Inflammatory macrophage (primary cell): ENCODE data around the gene TRIOBP.

Experiments used
- DNase-seq, 2 donors: peaks; one replicate each; pipeline ENCODE4 v3.0.0-alpha.2; 2020 to 2022

TRIOBP gene

DNA sequence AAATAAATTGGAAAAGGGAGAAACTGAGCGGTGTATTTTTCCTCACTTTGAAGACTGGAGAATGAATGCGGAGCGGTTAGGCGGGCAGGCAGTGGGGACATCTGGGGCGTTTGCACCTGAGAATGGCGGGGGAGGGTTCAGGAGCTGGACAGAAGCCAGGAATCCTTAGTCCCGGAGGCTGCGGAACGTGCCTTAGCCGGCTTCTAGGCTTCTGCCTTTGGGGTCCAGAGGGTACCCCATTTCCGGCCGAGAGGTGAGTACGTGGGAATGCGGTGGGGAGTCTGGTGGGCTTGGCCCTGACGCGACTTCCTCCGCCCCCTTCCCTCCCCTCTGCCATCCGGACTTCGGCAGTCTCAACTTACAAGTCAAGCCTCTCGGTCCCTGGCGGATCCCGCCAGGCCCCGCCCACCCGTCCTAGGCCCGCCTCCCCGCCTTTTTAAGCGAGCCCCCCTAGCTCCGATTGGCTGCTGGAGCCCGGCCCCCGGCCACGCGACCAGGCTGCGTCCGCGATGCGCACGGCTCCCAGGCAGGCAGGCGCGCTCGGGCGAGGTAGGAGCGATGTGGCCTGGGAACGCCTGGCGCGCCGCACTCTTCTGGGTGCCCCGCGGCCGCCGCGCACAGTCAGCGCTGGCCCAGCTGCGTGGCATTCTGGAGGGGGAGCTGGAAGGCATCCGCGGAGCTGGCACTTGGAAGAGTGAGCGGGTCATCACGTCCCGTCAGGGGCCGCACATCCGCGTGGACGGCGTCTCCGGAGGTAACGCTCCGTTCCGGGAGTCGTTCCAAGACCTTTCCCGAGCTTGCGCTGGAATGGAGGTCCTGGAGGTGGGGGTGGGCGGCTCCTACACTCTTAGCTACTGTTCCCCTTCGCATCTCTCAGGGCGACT is 110.8 kb downstream of the TRIOBP start, which contains the start of gene GCAT:
Gene GCAT, plus strand, starts transcription at position 525 of the 884 bp plus-strand sequence. Its CDS starts 34 bp downstream, at position 559.
- peak; percentile 91 to 94 for DNase-seq

DNA sequence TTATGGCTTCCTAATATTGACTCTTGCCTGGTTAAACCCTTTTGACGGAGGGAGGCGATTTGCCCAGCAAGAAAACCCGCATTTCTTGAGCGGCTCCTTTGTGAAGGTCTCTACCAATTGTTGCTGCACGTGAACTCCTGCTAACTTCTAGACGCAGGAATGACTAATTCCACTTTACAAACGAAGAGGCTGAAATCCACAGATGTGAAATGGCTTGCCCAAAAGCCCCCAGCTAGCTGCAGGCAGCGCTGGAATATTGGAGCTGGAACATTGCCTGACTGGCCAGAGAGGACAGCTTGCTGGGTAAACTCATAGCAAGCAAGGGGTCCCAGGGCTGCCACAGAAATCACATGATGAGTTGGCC is 111.4 kb downstream of the TRIOBP start:
- no peak for DNase-seq

DNA sequence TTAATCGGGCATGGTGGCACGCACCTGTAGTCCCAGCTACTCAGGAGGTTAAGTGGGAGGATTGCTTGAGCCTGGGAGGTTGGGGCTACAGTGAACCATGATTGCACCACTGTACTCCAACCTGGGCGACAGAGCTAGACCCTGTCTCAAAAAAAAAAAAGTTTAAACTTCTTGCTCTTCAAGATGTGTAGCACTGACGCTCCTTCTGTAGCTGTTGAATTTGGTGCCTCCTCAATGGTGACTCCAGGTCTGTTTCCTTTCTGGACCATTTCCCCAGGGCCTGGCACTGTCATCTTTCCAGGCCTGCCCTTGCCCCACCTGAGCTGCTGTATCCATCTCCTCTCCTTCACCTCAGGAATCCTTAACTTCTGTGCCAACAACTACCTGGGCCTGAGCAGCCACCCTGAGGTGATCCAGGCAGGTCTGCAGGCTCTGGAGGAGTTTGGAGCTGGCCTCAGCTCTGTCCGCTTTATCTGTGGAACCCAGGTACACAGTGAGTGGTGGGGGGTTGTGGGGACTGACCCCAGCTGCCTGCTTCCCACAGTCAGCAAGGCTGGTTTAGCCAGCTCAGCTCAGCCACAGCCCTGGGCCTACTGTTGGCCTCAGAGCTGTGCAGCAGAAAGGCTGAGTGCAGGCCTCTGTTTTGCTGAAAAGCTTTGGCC is 113.0 kb downstream of the TRIOBP start:
- DNase-seq = no peak

DNA sequence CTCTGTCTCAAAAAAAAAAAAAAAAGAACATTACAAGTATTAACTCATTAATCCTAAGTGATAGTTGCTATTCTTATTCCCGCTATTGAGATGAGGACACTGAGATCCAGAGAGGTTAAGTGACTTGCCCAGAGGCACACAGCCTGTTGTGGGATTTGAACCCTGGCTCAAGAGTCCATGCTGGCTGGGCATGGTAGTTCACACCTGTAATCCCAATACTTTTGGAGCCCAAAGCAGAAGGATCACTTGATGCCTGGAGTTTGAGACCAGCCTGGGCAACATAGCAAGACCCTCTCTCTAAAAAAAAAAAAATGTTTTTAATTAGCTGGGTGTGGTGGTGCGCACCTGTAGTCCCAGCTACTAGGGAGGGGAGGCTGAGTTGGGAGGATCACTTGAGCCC is 115.0 kb downstream of the TRIOBP start:
- no peak for DNase-seq

DNA sequence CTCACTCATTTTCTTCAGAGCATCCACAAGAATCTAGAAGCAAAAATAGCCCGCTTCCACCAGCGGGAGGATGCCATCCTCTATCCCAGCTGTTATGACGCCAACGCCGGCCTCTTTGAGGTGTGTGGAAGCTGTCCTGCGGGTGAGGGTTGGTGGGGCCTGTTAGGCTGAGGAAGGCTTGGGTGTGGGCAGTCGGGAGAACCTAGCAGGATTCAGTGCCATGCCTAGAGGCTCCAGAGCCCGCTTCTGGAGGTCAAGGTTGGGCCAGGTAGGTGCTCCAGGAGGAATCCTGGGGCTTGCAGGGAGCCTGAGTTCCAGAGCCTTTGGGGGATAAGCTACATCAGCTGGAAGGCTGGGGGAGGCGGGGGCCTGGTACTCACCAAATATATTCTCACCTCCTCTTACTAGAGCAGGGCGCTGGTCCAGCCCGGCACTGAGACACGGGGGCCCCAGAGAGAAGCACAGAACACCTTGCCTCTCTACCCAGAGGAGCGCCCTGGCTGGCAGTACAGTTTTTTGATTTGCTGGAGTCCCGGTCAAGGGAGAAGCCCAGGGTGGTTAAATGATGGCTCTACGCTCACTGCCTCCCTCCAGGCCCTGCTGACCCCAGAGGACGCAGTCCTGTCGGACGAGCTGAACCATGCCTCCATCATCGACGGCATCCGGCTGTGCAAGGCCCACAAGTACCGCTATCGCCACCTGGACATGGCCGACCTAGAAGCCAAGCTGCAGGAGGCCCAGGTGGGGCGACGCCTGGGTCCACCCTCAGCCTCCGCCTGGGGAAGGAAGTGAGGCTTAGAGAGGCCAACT is 116.2 kb downstream of the TRIOBP start:
- DNase-seq = no peak

DNA sequence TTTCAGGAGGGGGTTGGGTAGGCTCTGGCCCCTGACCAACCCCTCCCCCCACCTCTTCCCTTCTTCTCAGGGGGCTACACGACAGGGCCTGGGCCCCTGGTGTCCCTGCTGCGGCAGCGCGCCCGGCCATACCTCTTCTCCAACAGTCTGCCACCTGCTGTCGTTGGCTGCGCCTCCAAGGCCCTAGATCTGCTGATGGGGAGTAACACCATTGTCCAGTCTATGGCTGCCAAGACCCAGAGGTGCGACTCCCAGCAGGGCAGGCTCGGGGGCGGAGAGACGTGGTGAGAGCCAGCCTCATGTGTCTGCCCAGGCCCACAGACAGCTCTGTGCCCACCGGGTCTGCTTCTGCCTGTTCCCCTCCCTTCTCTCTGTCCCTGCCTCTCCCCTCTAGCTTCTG is 118.7 kb downstream of the TRIOBP start:
- DNase-seq = no peak

DNA sequence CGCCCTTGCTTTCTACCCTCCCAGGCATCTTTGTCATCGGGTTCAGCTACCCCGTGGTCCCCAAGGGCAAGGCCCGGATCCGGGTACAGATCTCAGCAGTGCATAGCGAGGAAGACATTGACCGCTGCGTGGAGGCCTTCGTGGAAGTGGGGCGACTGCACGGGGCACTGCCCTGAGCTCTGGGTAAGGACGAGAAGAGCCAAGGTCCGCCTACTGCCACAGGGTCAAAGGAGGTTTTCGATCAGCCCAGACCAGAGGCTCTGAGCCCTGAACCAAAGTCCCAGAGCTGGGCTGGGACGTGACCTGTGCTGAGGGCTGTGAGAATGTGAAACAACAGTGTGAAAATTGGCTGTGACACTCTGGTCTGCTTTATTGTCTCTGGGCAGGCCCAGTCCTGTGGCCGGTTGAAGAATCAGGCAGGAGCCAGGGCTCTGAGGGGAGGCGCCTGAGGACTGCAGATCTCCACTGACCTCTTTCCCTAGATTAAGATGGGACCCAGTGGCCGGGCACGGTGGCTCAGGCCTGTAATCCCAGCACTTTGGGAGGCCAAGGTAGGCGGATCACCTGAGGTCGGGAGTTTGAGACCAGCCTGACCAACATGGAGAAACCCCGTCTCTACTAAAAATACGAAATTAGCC is 119.8 kb downstream of the TRIOBP start:
- no peak for DNase-seq

DNA sequence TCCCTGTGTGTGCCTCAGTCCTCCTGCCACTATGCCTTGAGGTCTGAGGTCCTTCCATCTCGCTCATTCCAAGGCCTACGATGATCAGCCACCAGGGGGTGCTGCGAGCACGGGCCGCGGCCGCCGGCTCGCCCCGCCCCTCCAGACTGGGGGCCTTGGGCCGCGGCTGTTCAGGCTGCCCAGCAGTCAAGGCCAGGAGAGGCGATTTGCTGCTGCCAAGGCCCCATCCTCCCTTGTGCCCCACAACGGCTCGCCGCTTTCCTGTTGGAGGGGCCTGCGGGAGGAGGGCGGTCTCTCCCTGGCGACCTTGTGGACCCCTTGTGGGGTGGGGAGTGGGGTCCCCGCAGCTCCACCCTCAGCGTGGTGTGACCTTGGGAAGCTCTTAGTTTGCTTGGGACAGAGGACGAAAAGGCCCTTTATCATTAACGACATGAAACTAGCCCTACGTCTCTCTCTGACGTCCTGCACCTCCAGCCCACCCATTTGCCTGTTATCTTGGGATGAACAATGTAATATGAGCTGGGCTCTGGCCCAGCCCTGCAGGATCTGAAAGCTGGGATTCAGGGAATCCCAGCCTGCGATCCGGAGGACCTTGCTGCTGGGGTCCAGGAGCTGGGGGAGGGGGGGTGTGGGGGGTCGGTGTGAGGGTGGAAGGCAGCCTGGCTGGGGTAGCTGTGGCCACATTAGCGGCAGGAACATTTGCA is 121.0 kb downstream of the TRIOBP start:
- DNase-seq = peak; percentile 73 to 78

DNA sequence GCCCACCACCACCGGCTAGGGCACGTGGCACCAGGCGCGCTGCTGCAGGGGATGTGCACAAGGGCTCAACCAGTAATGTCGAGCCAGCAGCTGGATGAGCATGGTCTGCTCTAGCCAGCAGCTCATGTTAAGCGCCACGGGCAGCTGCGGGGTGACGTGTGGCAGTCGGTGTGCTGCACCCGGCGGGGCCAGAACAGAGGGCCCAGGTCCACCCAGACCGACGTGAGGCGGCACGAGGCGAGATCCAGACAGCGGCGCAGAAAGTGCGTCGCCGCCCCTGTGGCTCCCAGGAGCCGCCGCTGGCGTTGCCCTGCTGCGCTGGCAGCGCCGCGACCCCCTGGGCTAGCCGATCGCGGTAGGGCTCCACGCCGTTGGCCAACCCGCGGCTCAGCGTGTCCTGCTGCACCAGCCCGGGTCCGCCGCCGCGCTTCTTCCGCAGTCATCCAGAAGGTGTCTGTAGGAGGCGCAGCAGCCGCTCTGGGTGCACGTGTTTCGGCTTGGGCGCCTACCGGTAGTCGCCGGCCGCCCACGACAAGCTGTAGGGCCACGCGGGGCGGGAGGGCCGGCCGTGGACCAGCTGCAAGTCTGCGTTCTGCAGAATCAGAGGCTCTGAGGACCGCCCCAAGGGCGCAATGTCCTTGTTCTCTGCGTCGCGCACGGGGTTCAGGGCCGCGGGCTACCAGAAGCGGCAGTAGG is 121.7 kb downstream of the TRIOBP start:
- DNase-seq = peak; percentile 68 to 87

DNA sequence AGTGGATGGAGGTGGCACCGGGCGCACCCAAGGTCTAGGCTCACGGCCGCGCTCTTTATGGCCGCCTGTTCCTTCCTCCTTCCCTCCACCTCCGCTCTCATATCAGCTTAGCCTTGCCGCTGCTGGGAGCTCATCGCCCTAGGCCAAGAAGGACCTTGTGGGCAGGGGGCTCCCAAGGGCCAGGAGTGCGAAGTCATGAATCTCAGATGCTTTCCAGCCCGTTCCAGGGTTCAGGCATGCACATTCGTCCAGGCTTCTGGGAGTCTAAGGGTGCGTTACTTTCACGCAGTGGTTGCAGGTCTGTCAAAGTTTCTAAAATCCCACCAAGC is 122.2 kb downstream of the TRIOBP start:
- no peak for DNase-seq

DNA sequence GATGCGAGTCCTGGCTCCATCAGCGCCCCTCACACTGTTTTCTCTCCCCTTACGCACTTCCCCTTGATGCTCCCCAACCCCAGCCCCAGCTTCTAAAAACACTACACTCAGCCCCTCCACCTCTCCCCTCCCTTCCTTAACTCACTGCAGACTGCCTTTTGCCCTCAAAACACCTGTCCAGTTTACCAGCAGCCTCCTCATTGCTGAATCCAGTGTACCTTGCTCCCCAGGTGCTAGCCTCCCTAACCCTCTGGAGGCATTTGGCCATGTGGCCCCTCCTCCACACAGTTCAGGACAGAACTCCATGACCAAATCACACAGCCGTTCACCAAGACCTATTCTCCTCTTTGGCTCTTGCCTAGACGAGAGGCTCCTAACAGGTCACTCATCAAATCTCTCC is 123.5 kb downstream of the TRIOBP start:
- DNase-seq = no peak

DNA sequence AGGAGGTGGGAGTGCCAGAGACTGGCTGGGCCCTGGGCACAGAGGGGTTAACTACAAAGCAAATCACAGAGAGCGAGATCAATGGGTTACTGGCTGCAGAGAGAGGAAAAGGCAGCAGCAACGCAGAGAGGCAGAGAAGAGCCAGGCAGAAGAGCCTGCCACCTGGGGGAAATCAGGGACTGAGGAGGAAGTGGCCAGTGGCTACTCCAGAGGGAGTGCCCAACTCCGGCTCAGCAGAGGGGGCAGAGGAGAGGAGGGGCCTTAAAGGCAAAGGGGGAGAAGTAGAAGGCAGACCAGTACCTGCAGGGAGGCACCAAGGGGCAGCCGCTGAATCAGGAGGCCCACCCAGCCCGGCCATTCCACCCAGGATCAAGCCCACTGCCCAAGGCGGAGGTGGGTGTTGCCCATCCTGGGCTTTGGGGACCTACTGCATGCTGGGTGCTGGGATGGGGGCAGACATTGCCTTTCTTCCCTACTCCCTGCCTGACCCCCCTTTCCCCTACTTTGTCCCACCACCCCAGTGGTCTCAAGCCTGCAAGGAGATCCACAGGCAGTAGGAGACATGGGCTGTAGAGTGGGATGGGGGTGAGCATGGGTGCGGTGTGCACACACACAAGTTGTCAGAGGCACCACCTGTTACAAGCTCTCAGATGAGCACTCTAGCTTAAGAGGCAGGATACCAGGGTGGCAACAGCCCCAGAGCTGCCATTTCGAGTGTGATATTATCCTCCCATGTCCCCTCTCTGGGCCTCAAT is 125.4 kb downstream of the TRIOBP start:
- DNase-seq = no peak

DNA sequence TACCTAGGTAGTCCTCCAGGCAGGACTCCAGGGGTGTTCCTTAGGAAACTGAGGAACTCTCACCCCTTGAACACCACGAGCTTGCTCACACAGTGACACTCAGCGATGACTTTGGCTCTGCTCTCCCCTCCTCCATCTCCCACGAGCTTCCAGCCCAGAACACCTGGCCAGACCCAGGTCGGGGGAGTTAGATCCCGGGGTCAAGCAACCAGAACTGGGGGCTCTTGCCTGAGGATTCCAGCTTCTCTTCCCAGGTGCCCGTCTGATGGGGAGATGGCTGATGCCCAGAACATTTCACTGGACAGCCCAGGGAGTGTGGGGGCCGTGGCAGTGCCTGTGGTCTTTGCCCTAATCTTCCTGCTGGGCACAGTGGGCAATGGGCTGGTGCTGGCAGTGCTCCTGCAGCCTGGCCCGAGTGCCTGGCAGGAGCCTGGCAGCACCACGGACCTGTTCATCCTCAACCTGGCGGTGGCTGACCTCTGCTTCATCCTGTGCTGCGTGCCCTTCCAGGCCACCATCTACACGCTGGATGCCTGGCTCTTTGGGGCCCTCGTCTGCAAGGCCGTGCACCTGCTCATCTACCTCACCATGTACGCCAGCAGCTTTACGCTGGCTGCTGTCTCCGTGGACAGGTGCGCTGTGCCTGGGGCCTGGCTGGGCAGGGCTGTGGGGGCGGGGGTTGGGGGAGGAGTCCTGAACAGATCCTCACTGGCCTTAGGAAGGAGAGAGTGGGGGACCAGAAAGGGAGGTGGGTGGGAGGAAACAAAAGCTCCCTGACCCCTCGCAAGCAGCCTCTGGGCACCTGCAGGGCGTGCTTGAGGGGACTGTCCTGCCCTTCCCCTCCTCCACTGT is 126.5 kb downstream of the TRIOBP start, which contains the start of gene GALR3:
Gene GALR3, plus strand, starts transcription at position 249 of the 852 bp plus-strand sequence. Its CDS starts 25 bp downstream, at position 274.
- no peak for DNase-seq

DNA sequence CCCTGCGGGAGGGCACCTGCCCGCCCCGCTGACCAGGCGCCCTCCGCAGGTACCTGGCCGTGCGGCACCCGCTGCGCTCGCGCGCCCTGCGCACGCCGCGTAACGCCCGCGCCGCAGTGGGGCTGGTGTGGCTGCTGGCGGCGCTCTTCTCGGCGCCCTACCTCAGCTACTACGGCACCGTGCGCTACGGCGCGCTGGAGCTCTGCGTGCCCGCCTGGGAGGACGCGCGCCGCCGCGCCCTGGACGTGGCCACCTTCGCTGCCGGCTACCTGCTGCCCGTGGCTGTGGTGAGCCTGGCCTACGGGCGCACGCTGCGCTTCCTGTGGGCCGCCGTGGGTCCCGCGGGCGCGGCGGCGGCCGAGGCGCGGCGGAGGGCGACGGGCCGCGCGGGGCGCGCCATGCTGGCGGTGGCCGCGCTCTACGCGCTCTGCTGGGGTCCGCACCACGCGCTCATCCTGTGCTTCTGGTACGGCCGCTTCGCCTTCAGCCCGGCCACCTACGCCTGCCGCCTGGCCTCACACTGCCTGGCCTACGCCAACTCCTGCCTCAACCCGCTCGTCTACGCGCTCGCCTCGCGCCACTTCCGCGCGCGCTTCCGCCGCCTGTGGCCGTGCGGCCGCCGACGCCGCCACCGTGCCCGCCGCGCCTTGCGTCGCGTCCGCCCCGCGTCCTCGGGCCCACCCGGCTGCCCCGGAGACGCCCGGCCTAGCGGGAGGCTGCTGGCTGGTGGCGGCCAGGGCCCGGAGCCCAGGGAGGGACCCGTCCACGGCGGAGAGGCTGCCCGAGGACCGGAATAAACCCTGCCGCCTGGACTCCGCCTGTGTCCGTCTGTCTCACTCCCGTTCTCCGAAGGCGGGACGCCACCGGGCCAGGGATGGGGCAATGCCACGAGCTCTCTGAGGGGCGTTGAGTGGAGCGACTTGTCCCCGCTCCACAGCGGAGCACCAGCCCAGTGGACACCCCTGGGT is 128.1 kb downstream of the TRIOBP start:
- DNase-seq = peak in 1 of 2 donors; percentile 55
